Memory B cell (primary cell): ENCODE results near the gene APOB.

ENCODE experiments used
- ATAC-seq: fragments of 150-1000 bp; cut with Tn5 transposase; 2 replicates; pipeline ENCODE4 v1.10.0; 2021; ENCODE audit warnings: low read depth, mild to moderate bottlenecking, moderate library complexity
- DNase-seq, 2 donors: peaks; one replicate each; pipeline ENCODE4 v3.0.0; 2022; ENCODE audit warnings: low spot score in 2 of 2
- H3K27ac Mint-ChIP-seq: one replicate; pipeline ENCODE4 v1.8.0; 2022; ENCODE audit warnings: mild to moderate bottlenecking, moderate library complexity, mixed read lengths
- H3K27me3 Mint-ChIP-seq: one replicate; pipeline ENCODE4 v1.8.0; 2022; ENCODE audit warnings: mixed read lengths
- H3K36me3 Mint-ChIP-seq: one replicate; pipeline ENCODE4 v1.8.0; 2022; ENCODE audit warnings: mild to moderate bottlenecking, mixed read lengths
- H3K4me1 Mint-ChIP-seq: one replicate; pipeline ENCODE4 v1.8.0; 2022; ENCODE audit warnings: mixed read lengths
- H3K4me3 Mint-ChIP-seq: one replicate; pipeline ENCODE4 v1.8.0; 2022; ENCODE audit warnings: mild to moderate bottlenecking, moderate library complexity, mixed read lengths
- H3K9me3 Mint-ChIP-seq: one replicate; pipeline ENCODE4 v1.8.0; 2022; ENCODE audit warnings: mixed read lengths

APOB gene

GRCh38 chr2:21057097-21057496 lies 13.2 kb upstream of the APOB start:
- no peak overlapping the region for H3K27ac Mint-ChIP-seq
- no peaks in the 10 kb centered on the region for H3K9me3 Mint-ChIP-seq
- H3K4me3 Mint-ChIP-seq = no peak overlapping the region
- no peaks in the 10 kb centered on the region for H3K4me1 Mint-ChIP-seq
- peaks cover 5% of the 10 kb centered on the region for H3K27me3 Mint-ChIP-seq
- no peak for ATAC-seq
- DNase-seq = no peak
- no peaks in the 10 kb centered on the region for H3K36me3 Mint-ChIP-seq

DNA sequence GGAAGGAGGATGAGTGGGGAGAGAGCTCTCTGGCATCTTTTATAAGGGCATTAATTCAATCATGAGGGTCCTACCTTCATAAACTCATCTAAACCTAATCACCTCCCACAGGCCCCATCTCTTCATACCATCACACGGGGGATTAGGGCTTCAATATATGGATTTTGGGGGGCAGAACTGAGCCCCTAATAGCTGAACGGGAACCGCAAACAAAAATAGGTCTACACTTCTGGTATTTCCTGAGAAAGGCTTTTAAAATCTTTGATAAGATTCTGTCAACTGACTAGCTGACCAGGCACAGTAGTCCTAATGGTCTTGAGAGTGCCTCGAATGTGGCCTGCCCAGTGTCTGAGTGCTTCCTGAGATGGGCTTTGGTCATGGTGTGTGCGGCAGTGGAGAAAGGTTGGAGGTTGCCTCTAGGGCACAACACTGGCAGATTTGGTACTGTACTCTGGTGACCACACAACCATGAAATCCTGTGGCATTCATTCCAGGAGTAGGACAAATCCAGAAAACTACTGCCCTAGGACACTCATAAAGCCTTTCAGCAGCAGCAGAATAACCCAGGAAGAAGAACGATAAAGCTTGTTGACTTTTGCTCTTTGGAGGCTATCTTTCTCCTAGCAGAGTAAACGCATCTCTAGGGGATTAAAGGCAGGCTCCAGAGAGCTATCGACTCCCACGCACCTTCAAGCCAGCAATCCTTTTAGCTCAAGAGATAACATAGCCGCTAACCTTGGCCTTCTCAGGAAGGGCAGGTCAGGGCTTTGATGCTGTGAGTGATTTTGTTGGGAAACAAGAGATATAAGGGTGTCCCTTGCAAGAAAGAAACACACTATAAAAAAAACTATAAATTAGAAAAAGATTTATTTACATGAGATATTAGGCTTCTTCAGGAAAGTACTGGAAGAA lies 12.3 kb upstream of the APOB start:
- no peak overlapping the region for H3K27ac Mint-ChIP-seq
- no peak for ATAC-seq
- no peak for DNase-seq
- no peak overlapping the region for H3K4me3 Mint-ChIP-seq
- H3K27me3 Mint-ChIP-seq = peaks cover 5% of the 10 kb centered on the region
- no peaks in the 10 kb centered on the region for H3K4me1 Mint-ChIP-seq
- H3K36me3 Mint-ChIP-seq = no peaks in the 10 kb centered on the region
- H3K9me3 Mint-ChIP-seq = no peaks in the 10 kb centered on the region

- H3K27ac Mint-ChIP-seq = no peak overlapping the region
- H3K9me3 Mint-ChIP-seq = no peaks in the 10 kb centered on the region
- ATAC-seq (no peak), DNase-seq (no peak)
- H3K4me3 Mint-ChIP-seq = no peak overlapping the region
- no peaks in the 10 kb centered on the region for H3K36me3 Mint-ChIP-seq
- H3K4me1 Mint-ChIP-seq = no peaks in the 10 kb centered on the region
- H3K27me3 Mint-ChIP-seq = peaks cover 5% of the 10 kb centered on the region
These were observed 11.6 kb upstream of the APOB start for GRCh38 chr2:21055451-21055850.

DNA sequence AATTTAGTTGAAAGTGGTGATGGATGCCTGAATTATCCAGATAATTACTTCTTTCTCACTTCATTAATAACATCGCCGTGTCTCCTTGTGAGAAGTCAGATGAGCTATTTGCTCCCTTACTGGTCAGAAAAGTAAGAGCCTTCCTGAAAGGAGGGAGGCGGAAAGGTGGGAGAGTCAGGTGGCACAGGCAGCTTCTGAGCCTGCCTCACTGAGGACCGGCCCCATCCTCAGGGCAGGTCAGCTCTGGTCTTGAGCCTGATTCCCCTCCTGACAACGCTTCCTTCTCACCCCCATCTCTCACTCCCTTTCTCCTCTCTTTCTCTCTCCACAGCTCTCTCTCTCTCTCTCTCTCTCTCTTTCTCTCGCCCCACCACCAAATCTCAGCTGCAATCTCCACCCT lies 10.1 kb upstream of the APOB start:
- DNase-seq (no peak), ATAC-seq (no peak)
- Mint-ChIP-seq H3K27ac (no peak overlapping the region), H3K9me3 (no peaks in the 10 kb centered on the region), H3K4me1 (no peaks in the 10 kb centered on the region), H3K27me3 (peaks cover 5% of the 10 kb centered on the region), H3K36me3 (no peaks in the 10 kb centered on the region), H3K4me3 (no peak overlapping the region)

- H3K9me3 Mint-ChIP-seq = no peaks in the 10 kb centered on the region
- no peak overlapping the region for H3K4me3 Mint-ChIP-seq
- peaks cover 7% of the 10 kb centered on the region for H3K27me3 Mint-ChIP-seq
- H3K4me1 Mint-ChIP-seq = no peaks in the 10 kb centered on the region
- ATAC-seq (no peak), DNase-seq (no peak)
- H3K27ac Mint-ChIP-seq = no peak overlapping the region
- no peaks in the 10 kb centered on the region for H3K36me3 Mint-ChIP-seq
These were observed 8.2 kb upstream of the APOB start for GRCh38 chr2:21052044-21052443.

- ATAC-seq (no peak), DNase-seq (no peak)
- no peaks in the 10 kb centered on the region for H3K9me3 Mint-ChIP-seq
- H3K27ac Mint-ChIP-seq = no peak overlapping the region
- no peaks in the 10 kb centered on the region for H3K4me1 Mint-ChIP-seq
- no peak overlapping the region for H3K4me3 Mint-ChIP-seq
- no peaks in the 10 kb centered on the region for H3K36me3 Mint-ChIP-seq
- peaks cover 6% of the 10 kb centered on the region for H3K27me3 Mint-ChIP-seq
These were observed 6.3 kb upstream of the APOB start for GRCh38 chr2:21050164-21050563.

DNA sequence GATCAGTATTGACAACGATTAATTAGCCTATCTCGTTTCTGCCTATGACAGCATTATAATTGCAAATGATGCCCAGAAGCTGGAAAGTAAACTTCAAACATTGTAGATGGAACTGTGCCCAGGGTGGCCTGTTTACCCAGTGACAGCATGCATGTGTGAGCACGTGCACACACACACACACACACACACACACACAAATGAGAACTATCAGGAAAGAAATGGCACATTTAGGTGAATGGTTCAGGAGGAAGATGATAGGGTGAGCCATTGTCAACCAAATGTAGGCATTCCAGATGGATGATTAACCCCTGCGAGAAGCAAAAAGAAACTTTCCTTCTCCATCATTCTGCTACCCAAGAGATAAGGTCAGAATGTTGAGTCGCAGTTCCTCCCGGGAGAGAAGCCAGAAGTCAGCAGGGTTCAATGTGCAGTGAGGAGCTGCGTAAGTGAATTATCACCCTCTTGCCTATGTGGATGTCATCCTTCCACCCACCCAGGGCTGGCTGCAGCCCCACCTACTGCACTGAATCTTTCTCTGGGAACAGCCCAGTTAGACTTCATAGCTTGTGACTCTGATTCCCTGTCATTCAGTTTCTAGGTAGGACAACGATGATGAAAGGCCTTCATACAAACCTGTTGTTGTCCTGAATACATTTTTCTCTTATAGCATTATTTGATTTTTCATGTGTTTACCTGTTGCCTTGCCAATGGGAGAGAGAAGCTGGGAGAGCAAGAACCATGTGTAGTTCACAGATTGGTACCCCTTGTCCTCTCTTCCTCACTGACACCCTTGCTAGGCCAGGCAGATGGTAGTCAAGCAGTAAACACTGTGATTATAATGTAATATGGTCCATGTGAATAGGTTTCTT lies 3.5 kb upstream of the APOB start:
- no peak for DNase-seq
- H3K27ac Mint-ChIP-seq = no peak overlapping the region
- H3K4me1 Mint-ChIP-seq = no peaks in the 10 kb centered on the region
- no peaks in the 10 kb centered on the region for H3K9me3 Mint-ChIP-seq
- peaks cover 10% of the 10 kb centered on the region for H3K27me3 Mint-ChIP-seq
- H3K4me3 Mint-ChIP-seq = no peak overlapping the region
- no peak for ATAC-seq
- no peaks in the 10 kb centered on the region for H3K36me3 Mint-ChIP-seq

DNA sequence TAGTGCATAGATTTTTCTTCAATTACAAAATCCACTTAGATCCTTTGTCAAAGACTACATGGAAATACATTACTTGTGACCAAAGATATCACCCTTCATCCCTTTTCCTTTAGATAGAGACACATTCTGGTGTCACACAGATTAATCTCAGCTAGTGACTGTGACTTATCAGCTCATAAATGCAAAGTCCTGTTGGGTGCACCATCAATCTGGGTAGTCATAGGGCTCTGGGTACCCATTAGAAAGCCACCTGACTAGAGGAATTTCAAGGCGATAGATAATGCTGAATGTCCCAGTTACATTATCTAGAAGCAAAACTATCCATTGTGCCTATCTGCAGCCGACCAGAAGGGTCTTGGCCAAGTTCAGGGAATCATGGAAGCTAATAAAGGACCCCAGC lies 2.6 kb upstream of the APOB start:
- Mint-ChIP-seq H3K9me3 (no peaks in the 10 kb centered on the region), H3K27ac (no peak overlapping the region), H3K4me3 (no peak overlapping the region), H3K27me3 (peaks cover 10% of the 10 kb centered on the region), H3K36me3 (no peaks in the 10 kb centered on the region), H3K4me1 (no peaks in the 10 kb centered on the region)
- no peak for DNase-seq
- no peak for ATAC-seq

DNA sequence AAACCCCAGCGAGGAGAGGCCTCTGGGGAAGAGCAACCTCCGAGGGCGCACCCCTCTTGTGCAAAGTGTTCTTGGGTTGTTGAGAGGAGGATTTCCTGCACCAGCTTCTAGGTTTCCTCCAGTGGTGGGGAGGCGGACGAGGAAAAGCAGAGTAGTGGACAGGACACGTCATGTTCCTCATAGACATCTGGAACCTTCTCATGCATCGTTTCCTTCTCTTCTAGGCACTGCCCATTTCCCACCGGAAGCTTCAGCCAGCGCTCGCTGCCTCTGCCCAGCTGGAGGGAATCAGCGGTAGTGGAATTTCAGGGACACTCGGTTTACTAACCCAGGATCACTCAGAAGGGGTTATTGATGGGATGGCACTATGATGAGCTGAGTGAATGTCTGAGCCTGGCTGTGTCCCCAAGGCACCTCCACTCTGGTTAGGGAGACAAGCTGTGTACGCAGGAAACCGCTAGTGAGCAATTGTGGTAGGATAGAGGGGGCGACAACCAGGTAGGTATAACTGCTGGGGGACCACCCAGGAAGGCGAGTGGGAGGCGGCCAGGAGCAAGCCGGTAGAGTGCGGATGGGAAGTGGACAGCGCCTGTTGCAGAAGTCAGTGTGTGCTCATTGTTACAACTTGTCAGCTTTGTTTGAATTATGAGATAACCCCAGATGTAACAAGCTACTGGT lies 960 bp upstream of the APOB start:
- H3K27me3 Mint-ChIP-seq = peaks cover 12% of the 10 kb centered on the region
- DNase-seq (no peak), ATAC-seq (no peak)
- no peak overlapping the region for H3K4me3 Mint-ChIP-seq
- H3K27ac Mint-ChIP-seq = no peak overlapping the region
- no peaks in the 10 kb centered on the region for H3K36me3 Mint-ChIP-seq
- no peaks in the 10 kb centered on the region for H3K9me3 Mint-ChIP-seq
- H3K4me1 Mint-ChIP-seq = no peaks in the 10 kb centered on the region

- H3K4me3 Mint-ChIP-seq = peak overlapping the region; percentile 52
- no peak overlapping the region for H3K27ac Mint-ChIP-seq
- peaks cover 14% of the 10 kb centered on the region for H3K27me3 Mint-ChIP-seq
- H3K4me1 Mint-ChIP-seq = no peaks in the 10 kb centered on the region
- no peaks in the 10 kb centered on the region for H3K9me3 Mint-ChIP-seq
- H3K36me3 Mint-ChIP-seq = no peaks in the 10 kb centered on the region
- peak; percentile 66 for ATAC-seq
- DNase-seq = peak; percentile 56 to 60
These were observed 722 bp downstream of the APOB start for GRCh38 chr2:21042958-21043743.

- Mint-ChIP-seq H3K27me3 (peaks cover 14% of the 10 kb centered on the region), H3K4me1 (no peaks in the 10 kb centered on the region), H3K27ac (no peak overlapping the region), H3K36me3 (no peaks in the 10 kb centered on the region), H3K9me3 (no peaks in the 10 kb centered on the region), H3K4me3 (no peak overlapping the region)
- ATAC-seq (no peak), DNase-seq (no peak)
These were observed 1.2 kb downstream of the APOB start for GRCh38 chr2:21042708-21042957.

GRCh38 chr2:21041943-21042707 lies 1.7 kb downstream of the APOB start:
- no peaks in the 10 kb centered on the region for H3K36me3 Mint-ChIP-seq
- ATAC-seq = no peak
- H3K9me3 Mint-ChIP-seq = no peaks in the 10 kb centered on the region
- no peak overlapping the region for H3K4me3 Mint-ChIP-seq
- no peak for DNase-seq
- H3K27ac Mint-ChIP-seq = no peak overlapping the region
- H3K27me3 Mint-ChIP-seq = peaks cover 13% of the 10 kb centered on the region
- no peaks in the 10 kb centered on the region for H3K4me1 Mint-ChIP-seq

- Mint-ChIP-seq H3K27me3 (peaks cover 11% of the 10 kb centered on the region), H3K4me3 (no peak overlapping the region), H3K36me3 (no peaks in the 10 kb centered on the region), H3K9me3 (no peaks in the 10 kb centered on the region), H3K4me1 (no peaks in the 10 kb centered on the region), H3K27ac (no peak overlapping the region)
- no peak for ATAC-seq
- DNase-seq = no peak
These were observed 2.4 kb downstream of the APOB start for GRCh38 chr2:21041462-21041861.
